Measurements from ENCODE around the gene TOMM34.

Gene TOMM34

GRCh38 chr20:44930517-44931168 lies 29.6 kb downstream of the TOMM34 start:
- no peak for DNase-seq

- no peak for DNase-seq
Measured at GRCh38 chr20:44928595-44928994, 31.6 kb downstream of the TOMM34 start.

GRCh38 chr20:44924541-44924940 lies 35.7 kb downstream of the TOMM34 start:
- DNase-seq: no peak

- no peak for DNase-seq
Measured at GRCh38 chr20:44921447-44921846, 38.8 kb downstream of the TOMM34 start.

GRCh38 chr20:44918761-44919160 lies 41.4 kb downstream of the TOMM34 start:
- no peak for DNase-seq

DNA sequence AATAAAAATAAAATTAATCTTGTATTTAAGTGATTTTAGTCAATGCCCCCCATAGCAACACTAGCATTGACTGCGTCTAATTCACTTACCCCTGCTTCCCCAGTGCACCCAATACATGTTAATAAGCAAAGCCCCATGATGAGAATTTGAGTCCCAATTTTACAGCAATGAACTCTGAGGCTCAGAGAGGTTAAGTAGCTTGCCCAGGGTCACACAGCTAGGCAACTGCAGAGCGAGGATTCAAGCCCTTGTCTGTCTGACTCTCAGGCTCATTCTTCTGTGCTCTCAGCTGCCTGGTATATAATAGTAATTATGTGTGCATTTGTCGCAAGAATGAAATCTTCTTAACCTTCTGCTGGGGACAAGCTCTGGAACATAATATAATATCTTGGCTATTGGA lies 41.9 kb downstream of the TOMM34 start:
- no peak for DNase-seq

DNA sequence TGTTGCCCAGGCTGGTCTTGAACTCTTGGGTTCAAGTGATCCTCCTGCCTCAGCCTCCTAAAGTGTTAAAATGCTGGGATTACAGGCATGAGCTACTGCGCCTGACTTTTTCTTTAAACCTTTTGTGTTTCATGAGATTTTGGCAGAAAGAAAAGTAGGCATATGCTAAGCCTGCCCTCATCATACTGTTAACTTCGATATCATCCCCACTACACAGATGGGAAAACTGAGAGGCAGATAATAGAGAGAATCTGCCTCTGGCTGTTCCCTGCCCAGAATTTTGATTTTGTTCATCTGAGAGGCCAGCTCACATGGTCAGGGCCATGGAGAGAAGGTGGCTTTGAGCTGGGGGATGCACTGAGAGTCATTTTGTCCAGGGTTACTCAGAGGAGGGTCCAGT lies 42.8 kb downstream of the TOMM34 start:
- no peak for DNase-seq

- no peak for DNase-seq
Measured at GRCh38 chr20:44916586-44916985, 43.6 kb downstream of the TOMM34 start.

GRCh38 chr20:44914924-44915323 lies 45.3 kb downstream of the TOMM34 start:
- no peak for DNase-seq

GRCh38 chr20:44912189-44912588 lies 48.0 kb downstream of the TOMM34 start:
- DNase-seq: no peak

- DNase-seq: peak; percentile 31
Measured at GRCh38 chr20:44911264-44911921, 48.8 kb downstream of the TOMM34 start.

- DNase-seq: no peak
Measured at GRCh38 chr20:44910690-44911262, 49.4 kb downstream of the TOMM34 start.

DNA sequence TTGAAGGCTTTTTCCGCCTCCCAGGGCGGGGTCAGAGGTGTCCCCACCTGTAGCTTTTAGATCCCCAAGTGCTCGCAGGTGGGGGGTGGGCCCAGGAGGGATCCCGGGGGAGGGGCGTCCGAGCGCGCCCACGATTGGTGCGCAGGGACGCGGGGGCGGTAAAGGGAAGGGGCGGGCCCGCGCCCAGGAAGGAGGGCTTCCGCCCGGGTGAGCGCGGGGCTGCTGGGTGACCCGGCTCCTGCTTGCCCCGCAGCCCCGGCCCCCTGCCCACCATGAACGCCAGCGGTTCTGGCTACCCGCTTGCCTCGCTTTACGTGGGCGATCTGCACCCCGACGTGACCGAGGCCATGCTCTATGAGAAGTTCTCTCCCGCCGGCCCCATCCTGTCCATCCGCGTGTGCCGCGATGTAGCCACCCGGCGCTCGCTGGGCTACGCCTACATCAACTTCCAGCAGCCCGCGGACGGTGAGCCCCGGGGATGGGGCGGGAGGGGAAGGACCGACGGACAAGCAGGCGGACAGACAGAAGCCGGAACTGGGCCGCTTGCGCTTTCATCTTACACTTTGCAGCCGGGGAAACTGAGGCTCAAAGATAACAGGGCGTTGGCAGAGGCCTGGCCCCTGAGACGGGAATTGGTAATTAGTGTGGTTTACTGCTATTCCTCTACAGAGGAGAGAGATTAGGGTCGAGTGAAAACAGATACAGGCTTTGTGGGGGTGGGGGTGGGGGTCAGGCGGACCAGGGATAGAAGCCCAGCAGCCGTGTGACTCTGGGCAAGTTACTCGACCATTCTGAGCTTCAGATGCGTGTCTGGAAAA lies 50.1 kb downstream of the TOMM34 start, which contains the start of gene PABPC1L:
TSS of gene PABPC1L (plus strand) at position 189 of the 818 bp plus-strand sequence. CDS start at position 273, 84 bp downstream.
- peak; percentile 64 for DNase-seq

- DNase-seq: no peak
Measured at GRCh38 chr20:44908987-44909871, 51.0 kb downstream of the TOMM34 start.

- no peak for DNase-seq
Measured at GRCh38 chr20:44904377-44904776, 55.8 kb downstream of the TOMM34 start.

- DNase-seq: peak; percentile 47
Measured at GRCh38 chr20:44901974-44902373, 58.2 kb downstream of the TOMM34 start.

DNA sequence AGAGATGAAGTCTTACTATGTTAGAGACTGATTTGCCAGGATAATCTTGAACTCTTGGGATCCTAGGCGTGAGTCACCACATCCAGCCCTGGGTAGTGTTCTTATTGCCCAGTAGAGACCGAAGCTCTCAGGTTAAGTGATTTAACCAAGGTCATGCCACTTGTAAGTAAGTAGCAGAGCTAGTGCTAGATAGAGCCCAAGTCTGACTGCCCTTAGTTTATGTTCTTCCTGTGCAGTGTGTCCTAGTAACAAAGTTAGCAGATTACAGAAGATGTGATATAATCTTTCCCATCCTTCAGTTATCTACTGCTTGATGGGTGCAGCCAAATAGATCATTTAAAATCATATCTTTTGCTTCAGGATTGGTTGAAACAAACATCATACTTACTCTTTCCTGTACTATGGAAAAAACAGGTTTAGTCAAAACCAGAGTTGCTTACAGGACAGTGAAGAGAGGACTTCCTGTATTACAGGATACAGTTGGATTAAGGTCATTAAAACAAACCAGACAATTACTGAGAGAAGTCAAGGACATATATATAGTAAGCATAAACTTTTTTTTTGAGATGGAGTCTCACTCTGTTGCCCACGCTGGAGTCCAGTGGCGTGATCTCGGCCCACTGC lies 59.9 kb downstream of the TOMM34 start:
- no peak for DNase-seq

DNA sequence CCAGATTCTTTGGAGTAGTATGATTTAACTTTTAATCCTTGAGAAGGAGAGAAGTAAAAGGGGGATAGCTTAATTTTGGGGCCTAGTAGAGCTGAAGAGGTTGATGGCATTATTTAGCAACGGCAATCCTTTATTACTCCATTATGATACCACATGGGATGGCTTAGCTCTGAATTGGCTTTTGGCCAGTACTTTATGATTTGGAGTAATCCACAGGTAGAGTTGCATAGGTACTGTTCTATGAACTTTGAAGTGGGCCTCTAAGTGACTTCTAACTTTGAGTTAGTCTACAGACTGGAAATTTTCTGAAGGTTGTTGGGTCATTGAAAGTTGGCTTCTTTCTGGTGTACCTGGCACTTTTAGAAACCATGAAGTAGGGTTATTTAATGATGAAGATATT lies 63.1 kb downstream of the TOMM34 start:
- DNase-seq: no peak

DNA sequence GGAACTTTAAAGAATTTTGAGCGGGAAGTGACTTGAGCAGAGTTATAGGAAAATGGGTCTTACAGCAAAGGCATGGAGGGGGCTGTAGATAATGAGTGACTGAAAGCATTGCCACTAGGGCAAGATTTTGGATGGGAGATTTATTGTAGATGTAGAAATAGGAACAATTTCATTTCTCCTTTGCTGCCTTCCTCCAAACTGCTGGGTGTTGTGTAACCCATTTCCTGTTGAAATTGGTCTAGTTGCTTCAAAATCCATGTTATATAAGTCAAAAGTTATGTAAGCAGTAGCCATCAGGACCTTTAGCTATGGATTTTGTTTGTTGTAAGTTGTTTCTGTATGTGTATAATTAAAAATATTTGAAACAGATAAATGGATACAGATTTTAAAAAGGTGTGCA lies 63.6 kb downstream of the TOMM34 start:
- DNase-seq: peak; percentile 30

DNA sequence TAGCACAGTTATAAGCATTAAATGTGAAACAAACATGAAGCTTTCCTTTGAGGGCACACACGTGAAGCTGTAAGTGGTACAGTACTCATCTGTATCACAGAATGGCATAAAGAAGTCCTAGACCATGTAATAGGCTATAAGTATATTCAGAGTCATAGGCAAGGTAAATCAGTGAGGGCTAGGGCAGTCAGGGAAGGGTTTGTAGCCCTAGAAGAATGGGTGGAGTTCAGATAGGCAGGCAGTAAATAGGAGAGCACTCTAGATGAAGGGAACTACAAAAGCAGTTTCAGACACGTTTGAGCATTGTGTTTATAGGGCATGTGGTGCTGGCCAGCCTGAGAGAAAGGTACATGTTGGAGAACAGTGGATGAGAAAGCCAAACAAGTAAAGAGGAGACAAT lies 65.2 kb downstream of the TOMM34 start:
- no peak for DNase-seq
